GM19035 (cell line): ENCODE data around the gene TNFRSF4.

ENCODE experiments used
- ATAC-seq: cut with Tn5 transposase; IDR thresholded peaks from one replicate; pipeline ENCODE4 v1.9.1; 2021; ENCODE audit not compliant: unreplicated experiment

The TNFRSF4 gene

DNA sequence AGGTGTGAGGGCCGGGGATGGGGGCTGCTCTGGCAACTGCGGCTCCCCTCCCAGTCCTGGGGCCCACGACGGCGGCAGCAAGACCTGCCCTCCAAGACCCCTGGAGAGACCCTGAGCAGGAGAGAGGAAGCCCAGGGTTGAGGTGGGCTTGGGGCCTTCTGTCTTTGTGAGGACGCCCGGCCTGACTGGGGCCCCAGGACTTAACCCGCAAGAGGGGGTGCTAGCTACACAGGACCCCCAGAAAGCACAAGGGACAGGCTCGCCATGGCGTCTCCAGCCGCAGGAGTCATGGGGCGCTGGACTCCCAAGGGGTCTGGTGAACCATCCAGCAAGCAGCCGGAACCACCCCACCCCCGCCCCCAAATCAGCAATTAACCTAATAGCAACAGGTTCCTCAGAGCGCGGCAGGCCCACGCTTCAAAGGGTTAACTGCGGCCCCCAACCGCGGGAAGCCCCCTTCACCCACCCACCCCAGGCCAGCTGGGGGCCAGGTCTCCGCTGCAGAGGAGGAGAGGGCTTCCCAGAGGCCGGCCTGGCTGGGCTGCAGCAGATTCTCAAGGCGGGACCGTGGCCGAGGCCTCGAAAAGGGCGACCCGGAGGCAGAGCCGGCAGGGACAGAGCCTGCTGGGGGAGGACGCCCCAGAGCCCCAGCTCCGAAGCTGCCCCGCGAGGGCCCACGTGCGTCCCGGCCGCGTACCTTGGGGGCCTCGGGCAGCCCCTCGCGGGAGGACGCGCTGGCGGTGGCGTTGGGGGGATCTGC lies 32.0 kb upstream of the TNFRSF4 start:
- ATAC-seq: no peak

DNA sequence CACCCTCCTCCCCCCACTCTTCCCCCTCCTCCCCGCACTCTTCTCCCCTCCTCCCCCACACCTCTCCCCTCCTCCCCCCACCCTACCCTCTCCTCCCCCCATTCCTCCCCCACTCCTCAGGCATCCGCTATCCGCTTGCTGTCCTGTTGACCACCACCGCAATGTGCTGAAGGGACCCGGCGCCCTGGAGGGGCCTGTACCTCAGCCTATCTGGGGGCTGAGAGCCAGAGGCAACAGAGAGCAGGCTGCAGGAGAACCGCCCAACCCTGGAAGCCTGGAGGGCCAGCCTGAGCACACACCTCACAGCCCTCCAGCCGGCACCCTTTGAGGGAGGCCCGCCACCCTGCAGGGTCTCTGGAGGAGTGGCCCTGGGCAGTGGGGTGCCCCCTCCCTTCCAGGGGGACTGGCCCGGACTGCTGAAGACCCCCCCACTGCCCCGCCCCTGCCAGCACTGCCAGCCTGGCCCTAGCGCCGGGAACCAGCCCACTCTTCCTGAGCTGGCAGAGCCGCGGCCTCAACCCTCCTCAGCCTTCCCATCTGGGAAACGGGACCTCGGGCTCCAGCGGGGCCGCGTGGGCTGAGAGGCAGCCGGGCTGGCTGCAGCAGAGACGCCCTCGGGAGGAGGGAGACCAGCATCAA lies 31.3 kb upstream of the TNFRSF4 start:
- no peak for ATAC-seq

DNA sequence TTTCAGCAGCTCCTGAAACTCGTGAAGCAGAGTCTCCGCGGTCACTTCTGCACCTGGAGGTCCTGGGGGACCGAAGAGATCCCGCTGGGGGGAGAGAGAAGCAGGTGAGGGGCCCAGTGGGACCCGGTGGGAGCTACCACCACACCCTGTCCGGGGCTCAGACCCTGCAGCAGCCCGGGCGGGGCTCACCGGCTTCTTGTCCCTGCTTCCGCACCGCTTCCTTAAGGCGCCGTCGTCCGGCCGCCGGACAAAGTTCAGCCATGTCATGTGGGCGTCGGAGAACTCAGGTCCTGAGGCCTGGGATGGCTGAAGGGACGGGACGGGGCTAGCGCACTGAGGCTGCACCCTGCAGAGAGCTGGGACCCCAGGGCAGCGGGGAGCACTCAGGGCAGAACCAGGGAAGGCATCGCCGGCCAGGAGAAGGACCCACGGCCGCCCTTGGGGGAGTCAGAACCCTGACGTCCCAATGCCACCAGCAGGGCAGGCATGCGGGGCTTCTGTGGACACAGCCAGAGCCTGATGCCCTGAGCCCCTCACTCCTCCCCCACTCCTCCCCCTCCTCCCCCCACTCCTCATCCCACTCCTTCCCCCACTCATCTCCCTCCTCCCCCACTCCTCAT lies 30.3 kb upstream of the TNFRSF4 start:
- no peak for ATAC-seq

DNA sequence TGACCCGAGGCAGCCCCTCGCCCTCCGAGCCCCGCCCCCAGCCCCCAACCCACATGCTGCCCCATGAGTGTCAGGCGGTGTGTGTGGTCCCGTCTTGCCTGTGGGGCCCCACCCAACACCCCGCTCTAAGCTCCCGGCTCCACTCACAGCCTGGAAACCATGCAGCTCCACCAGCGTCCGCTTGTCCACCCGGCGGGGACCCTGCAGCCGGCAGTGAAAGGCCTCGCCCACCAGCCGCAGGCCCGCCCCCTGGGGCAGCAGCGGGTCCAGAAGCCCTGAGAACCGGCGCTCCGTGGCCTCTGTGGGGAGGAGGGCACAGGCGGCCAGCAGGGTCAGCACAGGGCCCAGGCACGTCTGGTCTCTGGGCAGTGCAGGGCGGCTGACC lies 29.8 kb upstream of the TNFRSF4 start:
- no peak for ATAC-seq

DNA sequence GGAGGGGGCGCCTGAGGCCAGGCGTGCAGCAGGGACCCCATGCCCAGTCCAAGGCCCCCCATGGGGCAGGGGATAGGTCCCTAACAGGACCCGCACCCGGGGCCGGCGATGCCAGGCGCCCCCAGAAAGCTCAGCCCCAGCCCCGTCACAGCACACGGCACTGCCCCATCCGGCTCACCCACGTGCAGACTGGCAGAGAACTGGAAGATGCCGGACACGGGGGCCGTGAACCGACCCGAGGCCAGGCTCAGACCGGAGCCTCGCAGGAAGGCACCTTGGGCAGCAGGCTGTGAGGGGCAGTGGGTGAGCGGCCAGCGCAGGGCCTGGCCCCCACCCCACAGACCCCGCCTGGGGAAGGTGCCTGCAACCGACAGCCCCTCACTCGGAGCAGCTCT lies 29.3 kb upstream of the TNFRSF4 start:
- no peak for ATAC-seq

DNA sequence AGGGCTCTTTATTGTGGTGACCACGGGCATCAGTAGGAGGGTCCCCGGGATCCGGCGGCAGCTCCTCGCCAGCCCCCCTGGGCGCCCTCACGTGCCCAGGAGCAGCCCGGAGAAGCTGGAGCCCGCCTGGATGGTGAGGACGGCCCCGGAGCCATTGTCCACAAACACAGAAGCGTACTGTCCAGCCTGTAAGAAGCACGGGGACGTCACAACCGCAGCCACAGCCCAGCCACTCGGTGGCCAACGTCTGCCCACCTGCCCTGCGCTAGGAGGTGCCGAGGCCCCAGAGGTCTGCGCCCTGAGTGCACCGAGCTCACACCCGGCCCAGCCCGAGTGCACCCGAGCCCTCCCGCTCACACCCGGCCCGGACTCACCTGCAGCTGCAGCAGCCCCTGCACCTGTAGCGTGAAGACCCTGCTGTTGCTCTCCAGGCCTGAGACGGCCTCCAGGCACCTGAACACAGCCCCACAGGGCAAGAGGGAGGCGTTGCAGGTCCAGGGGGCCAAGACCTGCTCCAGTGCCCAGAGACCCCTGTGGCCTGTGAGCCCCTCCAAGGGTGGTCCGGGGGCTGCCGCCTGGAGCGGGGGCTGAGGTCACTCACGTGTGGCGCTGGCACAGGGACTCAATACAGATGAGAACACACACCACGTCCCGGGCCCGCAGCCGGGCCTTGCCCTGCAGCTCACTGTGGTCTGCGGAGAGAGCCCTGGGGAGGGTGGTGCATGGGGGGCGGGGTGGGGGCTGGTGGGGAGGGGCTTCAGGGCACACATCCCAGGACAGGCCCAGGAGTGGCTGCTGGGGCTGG lies 28.7 kb upstream of the TNFRSF4 start:
- ATAC-seq: no peak

DNA sequence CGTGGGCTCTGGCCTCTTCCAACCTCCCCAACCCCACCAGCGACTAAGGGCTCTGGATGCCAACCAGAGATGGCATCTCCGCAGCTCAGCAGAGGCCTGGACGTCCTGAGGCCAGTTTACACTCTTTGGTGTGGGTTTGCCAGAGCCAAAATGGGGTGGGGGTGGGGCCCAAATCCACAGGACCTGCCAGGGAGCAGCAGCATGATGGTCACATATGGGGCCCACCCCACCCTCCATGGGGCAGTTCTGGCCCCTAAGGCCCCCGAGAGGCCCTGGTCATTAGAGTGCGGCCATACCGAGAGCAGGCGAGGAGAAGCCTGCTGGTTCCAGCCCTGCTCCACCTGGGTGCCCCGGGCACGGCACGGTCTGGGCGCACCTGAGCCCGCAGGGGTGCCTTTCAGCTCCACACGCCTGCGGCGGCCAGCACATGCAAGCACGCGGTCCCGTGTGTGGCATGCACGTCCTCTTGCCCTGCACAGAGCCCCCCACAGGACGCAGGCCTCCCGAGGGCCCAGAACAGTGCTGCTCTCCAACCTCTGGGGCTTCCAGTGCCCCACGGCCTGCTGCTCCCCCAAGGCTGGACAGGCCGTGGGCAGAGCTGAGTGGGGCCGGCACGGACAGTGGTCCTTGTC lies 27.8 kb upstream of the TNFRSF4 start:
- no peak for ATAC-seq

DNA sequence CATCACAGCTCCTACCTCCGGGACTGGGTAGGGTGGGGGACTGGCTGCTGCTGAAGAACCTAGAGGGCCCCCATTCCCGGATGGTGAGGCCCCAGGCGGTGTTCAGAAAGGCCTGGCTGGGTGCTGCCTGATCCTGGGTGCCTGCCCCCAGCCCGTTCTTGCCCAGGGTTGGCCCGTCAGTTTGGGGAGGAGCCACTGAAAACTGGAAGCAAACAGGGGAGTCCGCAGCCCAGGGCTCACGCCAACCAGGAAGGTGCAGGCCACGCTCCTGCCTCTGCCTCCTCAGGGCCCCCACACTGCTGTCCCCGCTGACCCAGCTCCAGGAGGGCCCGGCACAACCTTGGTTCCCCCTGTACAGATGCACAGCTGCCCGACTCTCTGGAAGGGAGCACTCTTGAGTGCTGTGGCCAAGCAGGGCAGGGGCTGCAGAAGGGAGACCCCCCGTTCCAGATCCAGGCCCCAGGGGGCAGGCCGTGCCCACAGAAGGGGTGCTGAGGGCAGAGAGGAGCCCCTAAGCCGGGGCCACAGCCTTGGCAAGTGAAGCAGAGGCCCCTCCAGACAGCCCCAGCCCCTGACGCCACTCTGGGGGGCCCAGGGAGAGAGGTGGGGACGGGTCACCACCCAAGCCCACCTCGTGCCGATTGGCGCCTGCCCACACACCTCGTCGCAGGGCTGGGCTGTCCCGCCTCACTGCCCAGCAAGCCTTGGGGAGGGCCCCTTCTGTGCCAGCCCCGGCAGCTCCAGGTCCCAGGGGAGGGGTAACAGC lies 27.1 kb upstream of the TNFRSF4 start:
- no peak for ATAC-seq

DNA sequence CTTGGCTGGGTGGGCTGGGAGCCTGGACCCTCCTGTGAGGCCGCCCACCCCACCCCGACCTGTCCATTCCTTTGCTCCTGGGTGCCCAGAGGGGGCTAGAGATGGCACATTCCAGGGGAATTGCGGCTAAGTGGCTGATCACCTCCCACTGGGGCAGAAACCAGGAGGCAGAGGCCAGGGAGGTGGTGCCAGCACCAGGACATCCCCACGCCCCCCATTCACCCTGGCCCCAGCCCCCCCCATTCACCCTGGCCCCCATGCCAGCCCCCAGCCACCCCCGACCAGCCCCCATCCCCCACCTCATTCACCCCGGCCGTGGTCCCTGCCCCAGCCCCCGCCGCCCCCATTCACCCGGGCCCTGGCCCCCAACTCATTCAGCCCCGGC lies 26.4 kb upstream of the TNFRSF4 start:
- ATAC-seq: no peak

DNA sequence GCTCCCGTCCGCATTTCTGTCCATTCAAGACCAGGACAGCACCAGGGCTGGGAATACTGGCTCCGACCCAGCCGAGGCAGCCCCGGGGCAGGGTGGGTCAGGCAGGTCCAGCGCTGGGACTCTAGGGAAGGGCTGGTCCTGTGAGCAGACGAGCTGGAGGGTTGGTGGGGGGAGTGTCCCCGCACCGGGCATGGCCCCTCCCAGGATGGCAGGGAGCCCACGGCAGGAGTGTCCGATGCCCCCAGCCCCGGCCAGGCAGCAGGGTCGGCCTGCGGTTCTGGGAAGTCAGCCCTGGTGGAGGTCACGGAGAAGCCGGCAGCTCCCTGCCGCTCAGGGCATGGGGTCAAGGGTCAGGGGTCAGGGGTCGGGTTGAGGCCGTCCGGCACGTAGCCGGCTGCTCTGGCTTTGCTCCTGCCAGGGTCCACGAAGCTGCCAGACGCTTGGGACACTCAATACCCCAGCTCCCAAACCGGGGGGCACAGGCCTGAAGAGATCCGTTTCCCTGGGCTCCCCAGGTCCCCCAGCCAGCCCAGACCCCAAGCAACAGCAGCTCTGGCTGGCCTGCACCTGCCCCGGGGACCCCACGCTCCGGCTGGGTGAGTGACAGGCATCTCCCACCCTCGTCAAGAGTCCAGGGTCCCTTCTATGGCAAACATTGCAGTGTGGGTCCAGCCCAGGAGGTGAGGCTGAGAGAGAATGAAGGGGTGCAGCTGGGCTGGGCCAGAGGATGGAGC lies 25.8 kb upstream of the TNFRSF4 start:
- no peak for ATAC-seq

DNA sequence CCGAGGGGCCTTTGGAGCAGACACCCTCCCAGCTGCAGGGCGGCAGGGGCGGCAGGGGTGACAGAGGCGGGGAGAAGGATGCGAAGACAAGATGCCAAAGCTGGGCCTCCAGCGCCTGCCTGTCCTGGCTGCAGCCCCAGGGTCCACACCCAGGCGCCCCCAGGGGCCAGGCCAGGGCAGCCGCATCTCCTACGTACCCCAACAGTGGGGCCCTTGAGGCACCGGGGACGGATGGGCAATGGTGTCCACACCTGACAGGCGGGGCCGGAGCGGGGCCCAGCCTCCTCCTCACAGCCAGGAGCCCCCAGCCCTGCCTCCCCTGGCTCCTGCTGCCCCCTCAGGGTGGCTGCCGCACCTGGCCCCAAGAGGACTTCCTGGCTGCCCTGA lies 25.3 kb upstream of the TNFRSF4 start:
- no peak for ATAC-seq

DNA sequence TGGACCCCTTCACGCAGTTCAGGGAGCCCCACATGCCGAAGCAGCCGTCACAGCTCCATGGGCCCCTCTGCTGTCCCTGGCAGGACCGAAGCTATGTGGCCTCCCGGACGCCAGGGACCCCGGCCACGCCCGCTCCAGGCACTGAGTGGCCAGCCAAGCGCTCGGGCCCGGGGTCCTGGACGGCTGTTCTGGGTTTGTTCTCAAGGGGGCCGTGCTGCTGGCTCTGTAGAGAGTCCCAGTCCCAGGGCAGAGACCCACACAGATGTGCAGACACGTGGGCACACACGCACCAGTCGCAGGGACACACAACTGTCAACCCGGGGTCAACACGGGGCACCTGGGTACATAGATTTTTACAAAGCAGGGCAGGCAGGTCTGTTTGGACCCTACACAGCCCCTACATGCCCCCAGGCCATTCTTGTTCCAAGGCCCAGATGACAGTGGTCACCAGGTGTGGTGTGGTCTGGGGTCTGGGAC lies 24.8 kb upstream of the TNFRSF4 start:
- ATAC-seq: no peak

DNA sequence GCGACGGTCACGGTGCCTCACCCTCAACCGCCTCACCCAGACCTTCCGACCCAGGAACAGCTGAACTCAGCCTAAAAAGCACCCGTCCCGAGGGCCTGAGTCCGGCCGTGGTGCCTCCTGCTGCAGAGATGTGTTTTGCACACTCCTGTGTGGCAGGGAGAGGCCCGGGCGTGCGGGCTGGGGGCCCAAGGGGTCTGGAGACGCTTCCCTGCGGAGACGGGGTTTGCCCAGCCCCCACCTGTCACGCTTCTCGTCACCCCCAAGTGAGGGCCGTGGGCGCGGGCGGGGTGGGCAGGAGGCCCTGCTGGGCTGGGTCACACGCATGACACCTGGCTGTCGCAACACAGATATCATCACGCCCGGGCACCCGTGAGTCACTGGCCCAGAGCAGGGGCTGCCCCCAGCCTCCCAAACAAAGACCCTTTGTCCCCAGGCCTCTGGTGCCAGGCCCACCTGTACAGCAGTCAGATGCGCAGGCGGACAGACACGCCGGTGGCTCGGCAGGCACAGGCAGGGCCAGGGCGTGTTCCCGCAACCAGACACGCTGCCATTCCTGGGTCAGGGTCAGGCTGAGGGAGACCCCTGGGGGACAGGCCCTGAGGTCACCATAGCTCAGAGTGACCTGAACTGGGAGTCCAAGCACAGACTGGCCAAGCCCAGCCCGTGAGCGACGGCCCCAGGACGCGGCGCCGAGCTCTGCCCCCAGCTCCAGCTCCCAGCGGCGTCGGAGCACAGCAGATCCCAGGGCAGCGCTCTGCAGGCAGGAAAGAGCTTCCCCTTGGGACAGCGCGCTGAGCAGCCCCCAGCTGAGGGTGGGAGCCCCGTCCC lies 24.1 kb upstream of the TNFRSF4 start:
- no peak for ATAC-seq

DNA sequence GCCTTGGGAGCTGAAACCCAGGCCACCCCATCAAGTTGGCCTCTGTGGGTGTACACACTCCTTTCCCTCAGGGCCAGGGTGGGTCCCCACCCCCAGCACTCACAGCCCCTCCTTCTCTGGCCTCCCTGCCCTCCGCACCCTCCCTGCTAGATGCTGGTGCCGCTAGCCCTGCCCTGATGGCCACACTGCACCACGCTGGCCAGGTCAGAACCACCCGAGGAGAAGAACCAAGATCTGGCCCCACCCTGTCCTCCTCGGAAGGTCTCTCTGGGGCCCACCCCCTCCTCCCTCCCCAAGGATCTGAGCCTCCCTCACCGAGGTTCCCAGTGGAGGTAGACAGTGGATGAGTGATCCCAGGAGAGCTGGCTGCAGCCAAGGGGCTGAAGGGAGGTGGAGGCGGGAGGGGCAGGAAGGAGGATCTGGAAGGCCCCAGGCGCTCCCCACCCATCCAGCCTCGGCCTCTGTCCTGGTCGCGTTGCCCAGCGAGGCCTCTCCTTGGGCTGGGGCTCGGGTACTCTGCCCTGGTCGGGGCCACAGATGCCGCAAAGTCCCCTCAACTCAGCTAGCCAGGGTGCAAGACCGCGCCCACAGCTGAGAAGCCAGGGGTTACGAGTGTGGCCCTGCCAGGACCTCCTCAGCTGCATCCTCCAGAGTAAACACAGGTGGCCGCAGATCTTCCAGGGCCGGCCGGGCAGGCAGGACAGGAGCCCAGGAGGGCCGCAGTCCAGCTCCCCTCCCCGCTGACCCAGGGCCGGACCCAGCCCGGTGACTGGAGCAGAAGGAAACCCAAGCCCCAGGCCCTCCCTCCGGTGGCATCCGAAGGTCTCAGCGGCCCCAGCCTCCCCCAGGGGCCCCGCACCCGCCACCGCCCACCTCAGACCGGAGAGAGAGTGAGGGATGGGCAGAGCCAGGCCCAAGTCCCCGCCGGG lies 23.3 kb upstream of the TNFRSF4 start:
- ATAC-seq: no peak

DNA sequence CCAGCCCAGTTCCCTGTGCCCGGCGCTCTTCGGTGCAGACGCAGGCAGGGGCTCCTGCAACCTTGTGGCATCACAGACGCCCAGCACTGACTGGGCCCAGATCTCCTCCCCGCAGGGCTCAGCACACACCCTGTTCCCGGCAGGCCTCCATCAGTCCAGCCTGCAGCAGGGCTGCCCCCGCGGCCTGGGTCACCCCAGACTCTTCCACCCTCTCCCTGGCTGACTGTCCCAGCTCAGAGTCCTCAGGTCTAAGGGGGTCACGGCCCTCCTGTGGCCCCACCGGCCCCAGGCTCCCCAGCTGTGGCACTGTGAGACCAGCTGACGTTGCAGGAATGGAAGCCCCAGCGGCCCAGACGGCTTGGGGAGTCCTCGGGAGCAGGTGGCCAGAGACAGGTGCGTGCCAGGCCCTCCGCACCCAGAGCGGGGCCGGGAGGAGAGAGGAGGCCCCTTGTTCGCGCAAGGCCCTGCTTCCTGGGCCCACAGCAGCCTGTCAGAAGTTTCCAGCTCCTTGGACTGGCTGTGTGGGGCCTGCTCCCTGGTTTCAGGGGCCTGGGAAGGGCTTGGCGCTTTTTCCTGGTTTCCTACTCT lies 22.3 kb upstream of the TNFRSF4 start:
- no peak for ATAC-seq

DNA sequence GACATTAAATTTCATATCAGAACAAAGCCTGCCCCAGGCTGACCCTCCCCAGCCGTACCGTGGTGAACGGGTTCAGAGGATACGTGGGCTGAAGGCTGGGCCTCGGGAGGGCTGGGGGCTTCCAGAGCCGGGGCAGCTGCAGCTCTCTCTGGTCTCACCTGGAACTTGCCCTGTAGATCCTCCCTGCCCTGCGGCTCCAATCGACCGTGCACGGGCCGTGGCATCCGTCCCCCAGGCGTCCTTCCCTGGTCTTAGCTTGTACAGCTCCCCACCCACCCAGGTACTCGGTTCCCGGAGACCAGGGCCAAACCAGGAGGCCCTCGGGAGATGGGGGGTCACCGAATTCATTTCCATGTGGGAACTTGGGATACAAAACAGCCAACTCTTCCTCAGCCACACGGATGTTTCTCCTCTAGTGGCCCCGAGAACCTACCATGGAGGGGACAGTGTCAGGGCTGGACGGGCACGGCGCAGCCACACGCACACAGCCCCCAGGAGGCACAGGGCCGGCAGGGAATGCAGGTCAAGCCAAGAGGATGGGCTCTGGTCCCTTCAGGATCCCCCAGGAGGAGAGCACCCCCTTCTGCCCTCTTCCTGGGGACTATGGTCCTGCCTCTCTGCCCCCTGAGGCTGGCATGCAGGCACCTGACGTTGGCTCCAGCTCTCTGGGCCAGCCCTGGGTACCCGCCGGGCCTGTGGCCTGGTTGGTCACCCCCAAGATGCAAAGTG lies 21.2 kb upstream of the TNFRSF4 start:
- no peak for ATAC-seq
